GM13977 (cell line): ENCODE results near the gene IL11.

ENCODE experiments used
- DNase-seq: peaks from one replicate; pipeline ENCODE4 v3.0.0; 2012; ENCODE audit warnings: low spot score
- in situ Hi-C: fragments of 300-500 bp; cut with MboI; formaldehyde crosslinking; loops from one replicate; pipeline ENCODE4 v1.12.0; 2022; ENCODE audit warnings: low sequenced_read_pairs, low pct_unique_long_range_greater_than_20kb, mixed read lengths, inconsistent platforms; ENCODE audit not compliant: unreplicated experiment
- TF ChIP-seq, protein P1 (sequence below): IDR thresholded peaks from 2 replicates; pipeline ENCODE4 v1.5.1; 2012; ENCODE audit warnings: mild to moderate bottlenecking, control low read depth; ENCODE audit not compliant: insufficient read depth; ENCODE audit errors: extremely low read depth, missing control alignments

IL11 gene

DNA sequence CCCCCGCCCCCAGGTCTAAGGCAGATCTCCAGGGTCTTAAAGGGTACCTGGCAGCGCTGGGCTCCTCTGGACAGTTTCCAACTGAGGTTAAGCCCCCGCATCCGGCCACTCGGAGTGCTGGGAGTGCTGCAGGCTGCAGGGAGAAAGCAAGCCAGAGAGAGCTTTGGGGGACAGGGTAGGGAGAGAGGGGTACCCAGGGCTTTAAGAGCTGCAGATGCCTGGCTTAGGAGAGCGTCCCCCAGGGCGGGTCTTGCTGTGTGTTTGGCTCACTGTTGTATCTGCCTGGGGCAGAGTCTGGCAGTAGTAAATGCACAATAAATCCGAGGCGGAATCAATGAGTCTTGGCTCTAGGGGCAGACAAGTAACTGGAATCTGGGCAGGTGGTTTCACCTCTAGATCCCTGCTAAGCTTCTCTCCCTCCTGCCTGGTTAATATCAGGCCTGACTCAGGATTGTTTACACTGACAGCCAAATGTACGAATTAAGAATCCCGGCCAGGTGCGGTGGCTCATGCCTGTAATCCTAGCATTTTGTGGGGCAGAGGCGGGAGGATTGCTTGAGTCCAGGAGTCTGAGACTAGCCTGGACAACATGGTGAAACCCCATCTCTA, 14.9 kb downstream of the IL11 start:
- no peak for DNase-seq
- TF ChIP-seq, protein P1, sequence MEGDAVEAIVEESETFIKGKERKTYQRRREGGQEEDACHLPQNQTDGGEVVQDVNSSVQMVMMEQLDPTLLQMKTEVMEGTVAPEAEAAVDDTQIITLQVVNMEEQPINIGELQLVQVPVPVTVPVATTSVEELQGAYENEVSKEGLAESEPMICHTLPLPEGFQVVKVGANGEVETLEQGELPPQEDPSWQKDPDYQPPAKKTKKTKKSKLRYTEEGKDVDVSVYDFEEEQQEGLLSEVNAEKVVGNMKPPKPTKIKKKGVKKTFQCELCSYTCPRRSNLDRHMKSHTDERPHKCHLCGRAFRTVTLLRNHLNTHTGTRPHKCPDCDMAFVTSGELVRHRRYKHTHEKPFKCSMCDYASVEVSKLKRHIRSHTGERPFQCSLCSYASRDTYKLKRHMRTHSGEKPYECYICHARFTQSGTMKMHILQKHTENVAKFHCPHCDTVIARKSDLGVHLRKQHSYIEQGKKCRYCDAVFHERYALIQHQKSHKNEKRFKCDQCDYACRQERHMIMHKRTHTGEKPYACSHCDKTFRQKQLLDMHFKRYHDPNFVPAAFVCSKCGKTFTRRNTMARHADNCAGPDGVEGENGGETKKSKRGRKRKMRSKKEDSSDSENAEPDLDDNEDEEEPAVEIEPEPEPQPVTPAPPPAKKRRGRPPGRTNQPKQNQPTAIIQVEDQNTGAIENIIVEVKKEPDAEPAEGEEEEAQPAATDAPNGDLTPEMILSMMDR: no peak
- in situ Hi-C loops: no loop called here

DNA sequence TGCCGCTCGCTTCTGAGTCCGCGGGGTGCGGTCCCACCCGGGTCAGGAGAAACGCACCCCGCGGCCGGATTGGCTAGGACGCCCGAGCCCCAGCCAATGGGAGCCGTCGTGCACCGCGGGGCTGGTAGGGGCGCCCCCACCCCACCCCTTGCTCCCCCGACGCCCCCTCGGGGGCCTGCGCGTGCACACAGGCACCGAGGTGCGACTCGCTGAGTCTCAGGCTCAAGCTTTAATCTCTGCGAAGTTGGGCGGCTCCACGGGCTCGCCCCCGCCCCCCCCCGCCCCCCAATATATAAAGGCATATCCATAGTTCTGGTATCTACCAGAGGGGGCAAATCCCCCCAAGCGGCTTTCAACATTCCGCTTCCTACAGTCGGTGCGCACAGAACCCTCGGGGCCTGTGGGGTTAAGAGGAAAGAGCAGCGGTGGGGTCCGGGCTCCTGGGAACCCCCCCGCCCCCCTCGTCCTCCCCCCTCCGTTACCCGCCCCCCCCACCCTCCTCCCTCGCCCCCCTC, 15.5 kb downstream of the IL11 start, which contains the start of gene COX6B2:
Gene COX6B2 (minus strand): TSS at position 22 of the 515 bp plus-strand sequence. CDS start 198 bp downstream, outside the sequence.
- in situ Hi-C loops: no loop called here
- TF ChIP-seq, protein P1: no peak
- DNase-seq: no peak

DNA sequence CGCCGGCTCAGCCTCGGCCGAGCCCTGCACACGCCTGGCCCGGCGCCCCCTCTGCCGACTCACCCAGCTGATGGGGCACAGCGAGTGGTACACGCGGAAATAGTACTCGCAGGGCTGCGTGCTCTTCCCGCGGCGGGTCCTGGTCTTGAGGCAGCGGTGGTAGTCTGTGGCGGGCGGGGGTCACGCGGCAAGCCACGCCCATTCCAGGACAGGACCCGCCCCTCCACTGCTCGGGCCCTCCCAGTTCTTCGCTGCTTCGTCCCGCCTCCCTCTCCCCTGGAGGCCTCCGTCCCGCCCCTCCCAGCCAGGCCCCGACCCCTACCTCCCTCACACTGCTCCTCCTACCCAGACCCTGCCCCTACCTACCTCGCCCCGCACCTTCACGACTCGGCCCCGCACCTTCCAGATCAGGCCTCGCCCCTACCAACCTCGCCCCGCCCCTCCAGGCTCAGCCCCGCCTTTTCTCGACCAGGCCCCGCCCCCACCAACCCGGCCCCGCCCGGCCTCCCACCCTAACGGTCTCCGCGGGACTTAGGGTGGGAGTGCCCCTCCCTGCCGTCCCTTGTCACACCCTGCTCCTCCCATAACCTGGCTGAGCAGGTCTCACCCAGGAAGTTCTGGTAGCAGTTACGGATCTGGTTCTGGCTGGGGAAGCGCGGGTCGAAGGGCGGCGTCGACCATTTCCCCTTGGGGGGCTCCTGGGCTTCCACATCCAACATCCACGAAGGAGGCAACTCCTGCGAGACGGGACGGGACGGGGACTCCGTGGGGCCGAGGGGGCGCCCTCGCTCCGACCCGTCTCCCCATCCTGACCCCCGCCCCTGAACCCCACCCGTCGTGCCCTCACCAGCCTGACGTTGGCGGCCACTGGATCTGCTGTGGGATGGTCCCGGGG, 16.2 kb downstream of the IL11 start:
- in situ Hi-C loops: no loop called here
- TF ChIP-seq, protein P1: no peak
- DNase-seq: peak; percentile 94

DNA sequence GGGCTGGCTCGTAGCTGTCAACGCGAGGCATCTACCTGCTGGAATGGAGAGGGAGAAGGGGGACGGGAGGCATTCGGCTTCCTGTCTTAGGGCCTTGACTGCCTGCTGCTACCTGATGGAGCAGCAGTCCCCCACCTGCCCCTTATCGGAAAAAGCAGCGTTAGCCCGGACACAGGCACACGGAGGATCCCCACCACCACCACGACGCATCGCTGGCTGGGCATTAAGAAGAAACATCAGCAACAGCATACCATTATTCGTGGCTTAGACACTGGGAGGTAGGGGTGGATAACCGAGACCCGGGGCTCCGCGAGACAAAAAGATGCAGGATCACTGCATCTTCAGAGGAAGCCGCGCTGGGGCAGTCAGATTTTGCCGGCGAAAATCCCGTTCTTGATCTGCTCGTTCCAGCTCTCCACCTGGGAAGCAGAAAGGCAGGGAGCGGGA, 16.9 kb downstream of the IL11 start:
- TF ChIP-seq, protein P1: no peak
- DNase-seq: no peak
- in situ Hi-C loops: no loop called here

DNA sequence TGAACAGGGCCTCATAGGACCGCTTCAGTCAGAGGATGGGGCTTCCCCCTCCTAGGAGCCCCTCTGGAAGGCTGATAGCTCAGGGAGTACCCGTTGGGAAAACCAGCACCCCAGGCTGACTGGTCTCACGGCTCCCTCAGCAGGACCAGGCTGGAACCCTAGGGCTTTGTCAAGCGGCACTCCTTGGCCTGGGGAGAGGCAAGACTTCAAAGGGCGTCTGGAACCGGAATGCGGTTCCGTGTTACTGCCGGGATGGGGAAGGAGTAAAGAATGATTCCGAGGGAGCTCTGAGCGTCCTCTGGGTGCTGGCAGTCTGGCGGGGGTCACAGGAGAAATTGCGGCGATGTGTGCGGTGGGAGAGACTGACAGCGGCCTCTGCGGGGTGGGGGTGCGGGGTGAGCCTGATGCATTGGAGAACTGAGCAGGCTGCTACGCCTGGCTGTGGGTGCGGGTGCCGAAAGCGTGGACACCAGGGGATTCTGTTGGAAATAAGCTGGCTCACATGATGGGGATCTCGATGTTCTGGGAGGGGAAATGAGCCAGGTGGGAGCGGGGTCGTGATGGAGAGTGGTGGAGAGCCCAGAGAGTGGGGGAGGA, 17.6 kb downstream of the IL11 start:
- in situ Hi-C loops: no loop called here
- TF ChIP-seq, protein P1: no peak
- DNase-seq: no peak

DNA sequence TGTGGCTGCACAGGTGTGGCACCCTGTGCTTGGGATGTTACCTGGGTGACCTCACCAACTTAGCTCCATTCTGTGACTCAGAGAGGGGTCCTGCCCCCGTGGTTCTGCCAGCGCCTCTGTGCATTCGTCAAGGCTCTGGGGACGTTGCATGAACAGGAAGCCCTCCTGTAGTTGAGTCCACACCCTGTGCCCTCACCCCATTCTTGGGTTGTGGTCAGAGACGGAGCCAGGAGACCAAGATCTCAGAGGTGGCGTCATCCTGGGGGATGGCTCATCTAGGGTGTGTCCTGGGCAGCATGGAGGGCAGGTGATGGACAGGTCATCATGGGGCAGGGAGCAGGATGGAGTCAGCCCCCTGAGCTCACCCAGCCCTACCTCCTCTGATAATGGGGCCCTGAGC, 18.2 kb downstream of the IL11 start:
- in situ Hi-C loops: no loop called here

More for the DNA sequence above, 18.2 kb downstream of the IL11 start:
- DNase-seq: no peak
- TF ChIP-seq, protein P1: no peak
